ENCODE results near the gene ESCO1.

DNA sequence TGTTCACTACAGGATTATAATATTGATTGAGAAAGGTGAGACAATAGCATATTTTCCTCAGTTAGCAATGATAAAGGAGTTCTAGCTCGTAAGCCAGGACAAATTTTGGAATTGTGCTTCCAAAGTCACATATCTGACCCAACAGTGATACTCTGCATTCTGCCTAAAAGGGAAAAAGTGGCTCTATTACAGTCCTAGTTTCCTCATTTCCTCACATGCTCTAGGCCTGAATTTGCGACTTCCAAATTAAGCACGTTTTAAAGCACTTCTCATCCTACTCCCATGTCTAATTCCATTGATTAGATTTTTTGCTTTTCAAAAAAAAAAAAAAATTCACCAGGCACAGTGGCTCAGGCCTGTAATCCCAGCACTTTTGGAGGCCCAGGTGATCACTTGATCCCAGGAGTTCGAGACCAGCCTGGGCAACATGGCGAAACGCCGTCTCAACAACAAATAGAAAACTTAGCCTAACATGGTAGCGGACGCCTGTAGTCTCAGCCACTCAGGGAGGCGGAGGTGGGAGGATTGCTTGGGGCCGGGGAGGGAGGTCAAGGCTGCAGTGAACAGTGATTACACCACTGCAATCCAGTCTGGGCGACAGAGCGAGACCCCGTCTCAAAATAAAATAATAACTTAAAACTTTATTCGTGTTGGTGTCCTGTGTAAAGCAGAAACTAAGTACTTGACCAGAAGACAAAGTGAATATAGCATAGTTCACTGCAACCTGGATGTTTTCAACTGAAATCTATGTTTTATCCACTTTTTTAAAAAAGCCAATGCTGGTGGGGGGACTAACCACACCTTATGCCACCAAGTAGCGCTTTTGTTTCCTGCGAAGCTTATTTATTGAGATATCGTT lies 1.5 kb downstream of the ESCO1 start:
- TF ChIP-seq, protein P1, sequence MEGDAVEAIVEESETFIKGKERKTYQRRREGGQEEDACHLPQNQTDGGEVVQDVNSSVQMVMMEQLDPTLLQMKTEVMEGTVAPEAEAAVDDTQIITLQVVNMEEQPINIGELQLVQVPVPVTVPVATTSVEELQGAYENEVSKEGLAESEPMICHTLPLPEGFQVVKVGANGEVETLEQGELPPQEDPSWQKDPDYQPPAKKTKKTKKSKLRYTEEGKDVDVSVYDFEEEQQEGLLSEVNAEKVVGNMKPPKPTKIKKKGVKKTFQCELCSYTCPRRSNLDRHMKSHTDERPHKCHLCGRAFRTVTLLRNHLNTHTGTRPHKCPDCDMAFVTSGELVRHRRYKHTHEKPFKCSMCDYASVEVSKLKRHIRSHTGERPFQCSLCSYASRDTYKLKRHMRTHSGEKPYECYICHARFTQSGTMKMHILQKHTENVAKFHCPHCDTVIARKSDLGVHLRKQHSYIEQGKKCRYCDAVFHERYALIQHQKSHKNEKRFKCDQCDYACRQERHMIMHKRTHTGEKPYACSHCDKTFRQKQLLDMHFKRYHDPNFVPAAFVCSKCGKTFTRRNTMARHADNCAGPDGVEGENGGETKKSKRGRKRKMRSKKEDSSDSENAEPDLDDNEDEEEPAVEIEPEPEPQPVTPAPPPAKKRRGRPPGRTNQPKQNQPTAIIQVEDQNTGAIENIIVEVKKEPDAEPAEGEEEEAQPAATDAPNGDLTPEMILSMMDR (IDR thresholded peaks at IDR 0.05; ENCODE audit: poor library complexity) = no peak
- TF ChIP-seq EZH2 (IDR thresholded peaks at IDR 0.05; ENCODE audit: borderline replicate concordance) = no peak
- no peak for TF ChIP-seq EZH2phosphoT487 (IDR thresholded peaks at IDR 0.05; ENCODE audit: low read depth, severe bottlenecking, unreplicated experiment)
